ENCODE results near the gene DNAJB11.

GRCh38 chr3:186582541-186582940 is 12.0 kb downstream of the DNAJB11 start:
- TF ChIP-seq ZNF8 (CRISPR knock-in tag; IDR thresholded peaks at IDR 0.05) (no peak), ZFP30 (CRISPR knock-in tag; IDR thresholded peaks at IDR 0.05) (no peak), ESRRG (CRISPR knock-in tag; IDR thresholded peaks at IDR 0.05) (no peak)

Measured in SK-N-SH treated with all-trans-retinoic acid at 6 μM for 48 hours (cell line).